ENCODE results near the gene MCM6.

Gene MCM6

GRCh38 chr2:135863233-135863632, 13.0 kb downstream of the MCM6 start:
- DNase-seq (ENCODE audit: low spot score) = no peak

- no peak for DNase-seq (ENCODE audit: low spot score)
Observed at GRCh38 chr2:135862718-135863117, 13.5 kb downstream of the MCM6 start.

DNA sequence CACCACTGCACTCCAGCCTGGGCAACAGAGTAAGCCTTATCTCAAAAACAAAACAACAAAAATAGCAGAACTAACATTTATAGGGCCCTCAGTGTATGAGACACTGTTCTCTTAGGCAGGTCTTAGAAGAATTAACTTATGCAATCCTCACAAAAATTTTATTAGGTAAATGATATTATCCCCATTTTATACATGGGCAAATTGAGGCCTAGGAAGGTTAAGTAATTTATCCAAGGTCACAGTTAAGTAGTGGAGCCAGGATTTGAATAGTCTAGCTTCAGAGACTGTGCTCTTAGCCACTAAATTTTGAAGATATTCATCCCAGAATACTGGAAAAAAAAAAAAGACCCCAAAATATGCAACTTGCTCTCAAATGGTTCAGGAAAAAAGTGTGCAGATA, 22.8 kb downstream of the MCM6 start:
- no peak for DNase-seq (ENCODE audit: low spot score)

DNA sequence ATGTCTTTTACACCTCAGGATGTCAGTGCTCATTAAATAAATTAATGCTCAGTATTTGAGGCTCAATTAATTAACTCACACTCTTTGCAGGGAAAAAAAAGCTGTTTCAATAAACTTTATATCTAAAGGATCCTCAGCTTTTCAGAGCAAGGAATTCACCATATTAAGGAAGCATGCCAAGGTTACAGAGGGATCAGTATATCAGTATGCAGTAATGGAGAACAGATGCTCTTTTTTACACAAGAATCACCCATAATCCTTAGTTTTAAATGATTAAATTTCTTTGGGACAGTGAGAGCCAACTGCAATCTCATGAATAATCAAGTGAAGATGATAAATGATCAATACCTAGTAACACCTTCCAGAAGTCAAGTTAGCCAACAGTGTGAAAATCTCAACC, 24.4 kb downstream of the MCM6 start:
- no peak for DNase-seq (ENCODE audit: low spot score)

DNA sequence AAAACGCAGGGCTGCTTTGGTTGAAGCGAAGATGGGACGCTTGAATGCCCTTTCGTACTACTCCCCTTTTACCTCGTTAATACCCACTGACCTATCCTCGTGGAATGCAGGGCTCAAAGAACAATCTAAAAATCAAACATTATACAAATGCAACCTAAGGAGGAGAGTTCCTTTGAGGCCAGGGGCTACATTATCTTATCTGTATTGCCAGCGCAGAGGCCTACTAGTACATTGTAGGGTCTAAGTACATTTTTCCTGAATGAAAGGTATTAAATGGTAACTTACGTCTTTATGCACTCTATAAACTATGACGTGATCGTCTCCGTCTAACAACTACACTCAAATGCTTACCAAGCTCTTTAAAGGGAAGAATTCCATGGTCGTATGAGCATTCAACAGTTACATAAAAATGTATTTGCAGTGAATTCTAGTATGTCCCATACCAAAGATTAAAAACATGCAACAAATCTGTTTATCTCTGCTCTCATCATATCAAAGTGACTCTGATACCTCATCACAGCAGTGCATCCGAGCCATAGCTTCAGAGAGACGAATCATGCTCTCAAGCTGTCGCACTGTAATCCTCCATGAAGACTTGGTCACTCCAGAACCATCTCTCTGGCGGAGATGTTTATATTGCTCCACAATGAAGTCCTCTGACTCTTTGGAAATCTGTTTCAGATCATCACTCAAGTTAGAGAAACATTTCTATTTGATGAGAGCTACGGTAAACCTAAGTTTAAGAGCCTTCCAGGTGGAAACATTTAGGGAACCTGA, 25.2 kb downstream of the MCM6 start:
- DNase-seq (ENCODE audit: low spot score) = no peak

GRCh38 chr2:135849087-135849486, 27.2 kb downstream of the MCM6 start:
- DNase-seq (ENCODE audit: low spot score) = no peak

GRCh38 chr2:135845997-135846396, 30.2 kb downstream of the MCM6 start:
- DNase-seq (ENCODE audit: low spot score) = no peak

DNA sequence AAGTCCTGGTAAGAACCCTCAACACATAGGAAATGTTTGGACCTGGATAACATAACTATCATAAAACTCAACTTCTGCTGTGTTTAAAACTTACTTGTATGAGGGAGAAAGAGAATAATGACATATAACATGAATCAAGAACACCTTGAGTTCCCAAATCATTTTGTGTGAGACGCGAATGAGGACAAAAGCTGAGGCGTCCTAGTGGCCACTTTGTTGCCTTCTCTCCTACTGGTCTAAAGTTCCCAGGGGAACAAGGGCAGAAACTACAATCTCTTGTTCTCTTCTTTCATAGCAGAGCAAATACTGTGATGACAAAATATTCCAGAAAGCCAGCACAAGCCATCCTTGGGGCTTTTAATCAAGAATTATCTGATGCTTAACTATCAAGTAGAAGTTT, 31.0 kb downstream of the MCM6 start:
- no peak for DNase-seq (ENCODE audit: low spot score)

DNA sequence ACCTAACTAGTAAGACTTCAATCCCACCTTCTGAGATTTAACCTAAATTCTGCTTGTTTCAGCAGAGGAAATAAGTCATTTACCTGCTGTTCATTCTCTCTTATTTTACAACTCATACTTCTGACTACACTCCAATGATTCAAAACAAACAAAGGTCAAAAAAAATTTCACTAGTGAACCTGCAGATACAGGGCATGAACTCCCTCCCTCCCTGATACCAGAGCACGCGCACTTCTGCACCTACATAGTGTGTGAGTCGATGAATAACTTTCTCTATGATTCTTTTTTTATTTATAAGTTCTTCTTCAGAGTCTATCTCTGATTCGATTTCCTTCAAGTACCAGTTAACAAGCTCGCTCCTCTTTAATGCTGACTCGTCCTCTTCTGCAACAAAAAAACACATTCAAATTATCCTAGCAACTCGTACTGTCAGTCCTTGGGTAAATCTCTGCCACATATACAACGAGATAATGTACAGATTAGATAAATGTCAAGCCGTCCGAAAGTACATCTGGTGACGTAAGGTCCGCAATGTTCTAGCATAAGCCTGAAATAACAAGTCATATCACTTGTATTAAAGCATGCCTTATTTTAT, 31.8 kb downstream of the MCM6 start:
- no peak for DNase-seq (ENCODE audit: low spot score)

- DNase-seq (ENCODE audit: low spot score) = no peak
Observed at GRCh38 chr2:135843671-135844070, 32.6 kb downstream of the MCM6 start.

GRCh38 chr2:135840601-135841000, 35.6 kb downstream of the MCM6 start:
- no peak for DNase-seq (ENCODE audit: low spot score)

- DNase-seq (ENCODE audit: low spot score) = peak; percentile 51
Observed at GRCh38 chr2:135839713-135840112, 36.5 kb downstream of the MCM6 start.

GRCh38 chr2:135838502-135838901, 37.7 kb downstream of the MCM6 start:
- no peak for DNase-seq (ENCODE audit: low spot score)

GRCh38 chr2:135836596-135837270, 39.5 kb downstream of the MCM6 start, which contains the start of gene LCT:
TSS of gene LCT (minus strand) at chr2:135837184. CDS start at chr2:135837169, 15 bp downstream.
- DNase-seq (ENCODE audit: low spot score) = no peak

GRCh38 chr2:135832891-135833290, 43.4 kb downstream of the MCM6 start:
- DNase-seq (ENCODE audit: low spot score) = no peak

DNA sequence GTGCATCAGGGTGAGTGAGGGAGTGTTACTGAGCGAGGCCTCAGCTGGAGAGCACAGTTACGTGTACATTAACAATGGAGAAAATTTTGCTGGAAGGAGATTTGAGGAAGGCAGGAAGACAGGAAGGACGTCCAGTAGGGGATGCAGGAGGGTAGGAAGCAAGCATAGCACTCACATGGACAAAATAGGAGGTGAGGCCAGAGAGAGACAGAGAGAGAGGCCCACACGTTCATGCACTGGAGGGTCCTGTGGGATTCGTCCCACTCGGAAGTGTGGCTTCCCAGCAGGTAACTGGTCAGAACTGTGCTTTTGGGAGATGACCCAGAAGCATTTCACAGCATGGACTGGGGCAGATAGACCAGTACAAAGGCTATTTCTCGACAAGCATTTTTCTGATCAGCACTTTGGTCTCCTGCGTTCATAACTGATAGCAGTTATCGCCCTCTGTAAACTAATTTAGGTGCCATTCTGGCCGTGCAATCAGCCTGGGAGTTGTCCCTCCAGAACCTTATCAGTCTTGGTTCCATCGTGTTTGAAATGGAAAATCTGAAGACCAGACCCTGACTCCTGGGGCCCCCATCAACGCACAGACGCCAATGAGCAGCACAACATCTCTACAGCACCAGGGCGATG, 44.9 kb downstream of the MCM6 start:
- DNase-seq (ENCODE audit: low spot score) = peak; percentile 59

- DNase-seq (ENCODE audit: low spot score) = no peak
Observed at GRCh38 chr2:135829378-135830135, 46.7 kb downstream of the MCM6 start.

DNA sequence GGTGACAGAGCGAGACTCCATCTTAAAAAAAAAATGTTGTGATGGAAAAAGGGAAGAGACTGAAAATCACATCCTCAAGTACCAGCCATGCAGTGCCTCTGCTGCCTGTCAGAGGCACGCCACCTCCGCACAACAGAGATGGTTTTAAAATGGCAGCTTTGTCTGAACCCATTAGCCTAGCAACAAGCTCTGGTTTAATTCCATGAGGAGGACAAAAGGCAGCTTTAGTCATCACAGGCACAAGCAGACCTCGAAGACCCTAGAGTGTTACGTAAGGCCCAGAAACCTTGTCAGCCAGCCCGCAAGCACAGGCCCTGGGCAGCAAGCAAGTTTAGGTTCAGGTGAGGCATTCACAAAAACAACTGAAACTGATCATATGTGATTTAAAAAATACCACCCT, 49.7 kb downstream of the MCM6 start:
- DNase-seq (ENCODE audit: low spot score) = no peak

DNA sequence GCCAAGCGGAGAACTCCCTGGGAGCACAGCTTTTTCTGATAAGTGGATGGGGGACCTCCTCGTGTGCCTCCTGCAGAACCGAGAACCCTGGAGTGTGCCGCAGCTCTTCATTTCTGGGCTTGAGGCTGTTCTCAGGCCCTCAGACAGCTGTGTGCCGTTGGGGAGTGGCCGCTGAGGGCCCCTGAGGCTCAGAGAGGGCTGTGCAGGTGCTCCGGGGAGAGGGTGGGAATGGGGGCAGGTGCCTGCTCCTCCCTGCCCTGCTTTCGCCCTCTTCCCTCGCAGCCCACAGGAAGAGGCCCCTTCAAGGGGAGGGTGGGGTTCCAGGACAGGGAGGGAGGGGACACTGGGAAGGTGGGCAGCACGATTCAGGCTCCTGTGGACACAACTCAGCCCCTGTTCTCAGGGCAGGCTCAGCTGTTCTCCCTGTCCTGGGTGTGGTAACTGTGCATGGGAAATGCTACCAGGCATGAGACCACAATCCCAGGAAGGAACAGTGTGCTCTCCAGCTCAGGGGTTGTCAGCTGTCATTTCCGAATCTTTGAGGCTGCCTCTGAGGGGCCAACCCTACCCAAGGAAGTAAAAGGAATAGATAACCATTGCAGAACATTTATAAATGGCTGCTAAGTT, 50.6 kb downstream of the MCM6 start:
- no peak for DNase-seq (ENCODE audit: low spot score)

DNA sequence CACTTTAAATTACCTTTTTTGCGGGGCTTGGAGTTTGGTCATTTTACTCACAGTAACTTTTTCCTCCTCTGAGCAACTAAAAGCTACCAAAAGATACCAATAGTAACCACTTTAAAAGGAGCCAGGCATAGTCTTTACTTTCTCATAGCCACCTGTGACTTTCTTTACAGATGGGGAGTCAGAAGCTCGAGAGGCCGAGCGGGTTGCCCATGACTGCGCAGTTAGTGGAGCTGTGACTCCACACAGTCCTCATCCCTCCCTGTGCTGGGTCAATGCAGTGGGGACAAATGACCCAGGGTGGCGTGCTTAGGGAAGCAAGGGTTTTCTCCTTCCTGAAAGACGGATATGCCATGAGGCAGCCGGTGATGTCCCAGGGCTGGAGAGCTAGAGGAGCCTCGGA, 51.1 kb downstream of the MCM6 start:
- DNase-seq (ENCODE audit: low spot score) = no peak

DNA sequence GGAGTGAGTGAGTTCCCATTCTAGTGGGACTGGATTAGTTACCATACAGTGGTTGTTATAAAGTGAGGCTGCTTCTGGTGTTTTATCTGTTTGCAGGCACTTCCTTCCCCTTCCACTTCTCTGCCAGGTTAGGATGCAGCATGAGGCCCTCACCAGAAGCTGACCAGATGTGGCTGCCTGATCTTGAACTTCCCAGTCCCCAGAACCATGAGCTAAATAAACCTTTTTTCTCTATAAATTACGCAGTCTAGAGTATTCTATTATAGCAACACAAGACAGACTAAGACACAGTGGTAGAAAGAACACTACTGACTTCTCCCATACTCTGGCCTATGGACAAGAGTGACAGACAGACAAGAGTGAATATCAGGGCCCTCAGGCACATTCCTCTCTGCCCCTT, 53.4 kb downstream of the MCM6 start:
- no peak for DNase-seq (ENCODE audit: low spot score)
